Esophagus (tissue), 2 donors: ENCODE results near the gene REEP2. TPM values are rescaled to one million over a fixed set of nuclear protein-coding genes. Genes with fewer than 3 reads are reported as not detected.

Experiments
- H3K27ac ChIP-seq, 2 donors: one replicate each; pipeline ENCODE4 v1.5.1; 2013; ENCODE audit warnings: low read depth in 2 of 2, mild to moderate bottlenecking in 2 of 2, inconsistent platforms in 1 of 2, low read length in 1 of 2, moderate library complexity in 1 of 2
- H3K27me3 ChIP-seq, 2 donors: one replicate each; pipeline ENCODE4 v1.6.1; 2013; ENCODE audit warnings: low read length in 2 of 2, control low read depth in 1 of 2, mild to moderate bottlenecking in 1 of 2; ENCODE audit not compliant: insufficient read depth in 2 of 2, control insufficient read depth in 1 of 2
- H3K36me3 ChIP-seq, 2 donors: one replicate each; pipeline ENCODE4 v1.6.1; 2013; ENCODE audit warnings: low read length in 1 of 2; ENCODE audit not compliant: control insufficient read depth in 2 of 2, insufficient read depth in 2 of 2
- H3K4me1 ChIP-seq, 2 donors: one replicate each; pipeline ENCODE4 v1.6.1; 2013; ENCODE audit warnings: low read length in 1 of 2; ENCODE audit not compliant: control insufficient read depth in 2 of 2, insufficient read depth in 2 of 2
- H3K4me3 ChIP-seq, 2 donors: one replicate each; pipeline ENCODE4 v1.5.1; 2013; ENCODE audit warnings: low read length in 2 of 2, mild to moderate bottlenecking in 2 of 2, low read depth in 1 of 2, moderate library complexity in 1 of 2
- H3K9me3 ChIP-seq, 2 donors: one replicate each; pipeline ENCODE4 v1.6.1; 2013; ENCODE audit warnings: mild to moderate bottlenecking in 2 of 2, low read depth in 1 of 2, low read length in 1 of 2, moderate library complexity in 1 of 2; ENCODE audit not compliant: control insufficient read depth in 2 of 2, insufficient read depth in 1 of 2
- WGBS, 2 donors: extraction: QIAGEN DNeasy Blood & Tissue Kit; methylation state at CpG; one replicate each; pipeline ENCODE4 v1.1.7; 2013; 5-methylcytosine and 5-hydroxymethylcytosine counted together
- polyA plus RNA-seq, 2 donors: library from polyadenylated mRNA; stranded (reverse); fragments of 200-250 nt; gene quantifications; one replicate each; pipeline ENCODE4 v1.2.3, GENCODE V29; 2013
- donor health status: healthy with polysubstance abuse.
- donor health status: Bipolar disorder and iron deficiency.

REEP2 gene
- polyA plus RNA-seq, 2 donors, result 2.0 to 2.6 TPM

GRCh38 chr5:138491669-138492559 is 53.1 kb downstream of the REEP2 start:
- H3K27ac ChIP-seq, result peak overlapping the region; percentile 89 to 91
- no peaks in the 10 kb centered on the region for H3K36me3 ChIP-seq
- WGBS, 2 donors, result 2 to 3% methylated on average over 60 to 93 of the region's 93 CpGs
- H3K4me3 ChIP-seq, result peak overlapping the region; percentile 48 to 59
- peaks cover 0 to 20% of the 10 kb centered on the region in 2 donors for H3K4me1 ChIP-seq
- no peaks in the 10 kb centered on the region for H3K27me3 ChIP-seq
- no peaks in the 10 kb centered on the region for H3K9me3 ChIP-seq

GRCh38 chr5:138492560-138493045 is 53.7 kb downstream of the REEP2 start:
- H3K27me3 ChIP-seq, result no peaks in the 10 kb centered on the region
- no peaks in the 10 kb centered on the region for H3K9me3 ChIP-seq
- peak overlapping the region; percentile 48 to 54 for H3K4me3 ChIP-seq
- H3K36me3 ChIP-seq, result no peaks in the 10 kb centered on the region
- WGBS, 2 donors, result 19 to 28% methylated on average over 10 of the region's 10 CpGs
- peak overlapping the region; percentile 89 to 91 for H3K27ac ChIP-seq
- H3K4me1 ChIP-seq, result peaks cover 0 to 20% of the 10 kb centered on the region in 2 donors

- H3K4me1 ChIP-seq, result peaks cover 0 to 17% of the 10 kb centered on the region in 2 donors
- H3K27ac ChIP-seq, result no peak overlapping the region
- WGBS, 2 donors, result 55 to 64% methylated on average over 7 of the region's 7 CpGs
- no peaks in the 10 kb centered on the region for H3K36me3 ChIP-seq
- no peak overlapping the region for H3K4me3 ChIP-seq
- H3K27me3 ChIP-seq, result no peaks in the 10 kb centered on the region
- no peaks in the 10 kb centered on the region for H3K9me3 ChIP-seq
Observed at GRCh38 chr5:138495351-138495750, 56.5 kb downstream of the REEP2 start.

Other genes with a start within 250 kb of the REEP2 start
- gene CDC23, start 225.7 kb upstream of the REEP2 start, polyA plus RNA-seq, result 10 to 100 TPM in 1 of 2 donors, 1 to 10 TPM in 1; 9.0 to 14.4 TPM
- gene GFRA3, start 164.4 kb upstream of the REEP2 start, polyA plus RNA-seq, result under 1 TPM; 0.14 to 0.32 TPM
- 1 to 10 TPM; 1.0 to 1.6 TPM for gene CDC25C, start 107.3 kb upstream of the REEP2 start, polyA plus RNA-seq
- 1 to 10 TPM; 7.4 to 8.7 TPM for gene FAM53C, start 100.8 kb upstream of the REEP2 start, polyA plus RNA-seq
- gene KDM3B, start 86.4 kb upstream of the REEP2 start, polyA plus RNA-seq, result 10 to 100 TPM; 18.7 to 20.7 TPM
- 10 to 100 TPM; 17.9 to 45.0 TPM for gene EGR1, start 26.4 kb downstream of the REEP2 start, polyA plus RNA-seq
- gene ETF1, start 104.2 kb downstream of the REEP2 start, polyA plus RNA-seq, result 10 to 100 TPM; 38.9 to 64.8 TPM
- gene HSPA9, start 136.3 kb downstream of the REEP2 start, polyA plus RNA-seq, result 100 to 1,000 TPM in 1 of 2 donors, 10 to 100 TPM in 1; 78.5 to 111 TPM